CD4-positive, alpha-beta T cell treated with Interleukin-4 for 4 hours (primary cell): ENCODE results near the gene OBSCN.

Experiments
- DNase-seq: peaks from one replicate; pipeline ENCODE4 v3.0.0-alpha.2; 2020

OBSCN gene

GRCh38 chr1:228360533-228361313, 152.9 kb downstream of the OBSCN start:
- DNase-seq = no peak

- no peak for DNase-seq
Measured at GRCh38 chr1:228361314-228362140, 153.7 kb downstream of the OBSCN start.

GRCh38 chr1:228362141-228362883, 154.5 kb downstream of the OBSCN start:
- no peak for DNase-seq

- DNase-seq = no peak
Measured at GRCh38 chr1:228362884-228363450, 155.1 kb downstream of the OBSCN start.

- no peak for DNase-seq
Measured at GRCh38 chr1:228363686-228364067, 155.8 kb downstream of the OBSCN start.

GRCh38 chr1:228364068-228364705, 156.3 kb downstream of the OBSCN start:
- DNase-seq = no peak

- no peak for DNase-seq
Measured at GRCh38 chr1:228364706-228365213, 156.9 kb downstream of the OBSCN start.

- DNase-seq = no peak
Measured at GRCh38 chr1:228365271-228366061, 157.6 kb downstream of the OBSCN start.

GRCh38 chr1:228366062-228366865, 158.4 kb downstream of the OBSCN start:
- no peak for DNase-seq

- DNase-seq = no peak
Measured at GRCh38 chr1:228366866-228367741, 159.3 kb downstream of the OBSCN start.

- DNase-seq = no peak
Measured at GRCh38 chr1:228367798-228368791, 160.3 kb downstream of the OBSCN start.

- no peak for DNase-seq
Measured at GRCh38 chr1:228368801-228369607, 161.2 kb downstream of the OBSCN start.

GRCh38 chr1:228369608-228370438, 162.0 kb downstream of the OBSCN start:
- DNase-seq = no peak

GRCh38 chr1:228370439-228370940, 162.6 kb downstream of the OBSCN start:
- DNase-seq = no peak

GRCh38 chr1:228370941-228371740, 163.3 kb downstream of the OBSCN start:
- no peak for DNase-seq
